NCI-H2227 treated with DMSO at 0.1 percent for 48 hours (cell line): ENCODE data around the gene IPO9.
"Not testable (repeated sequence)": the region's sequence is repeated elsewhere in the genome, so short reads cannot be mapped to it uniquely, and the experiment has no call there.

Experiments
- DNase-seq: peaks from one replicate; lab custom pipeline; 2025; lab: John Stamatoyannopoulos, UW

IPO9 gene

GRCh38 chr1:201809876-201810275 lies 19.1 kb upstream of the IPO9 start:
- no peak for DNase-seq

DNA sequence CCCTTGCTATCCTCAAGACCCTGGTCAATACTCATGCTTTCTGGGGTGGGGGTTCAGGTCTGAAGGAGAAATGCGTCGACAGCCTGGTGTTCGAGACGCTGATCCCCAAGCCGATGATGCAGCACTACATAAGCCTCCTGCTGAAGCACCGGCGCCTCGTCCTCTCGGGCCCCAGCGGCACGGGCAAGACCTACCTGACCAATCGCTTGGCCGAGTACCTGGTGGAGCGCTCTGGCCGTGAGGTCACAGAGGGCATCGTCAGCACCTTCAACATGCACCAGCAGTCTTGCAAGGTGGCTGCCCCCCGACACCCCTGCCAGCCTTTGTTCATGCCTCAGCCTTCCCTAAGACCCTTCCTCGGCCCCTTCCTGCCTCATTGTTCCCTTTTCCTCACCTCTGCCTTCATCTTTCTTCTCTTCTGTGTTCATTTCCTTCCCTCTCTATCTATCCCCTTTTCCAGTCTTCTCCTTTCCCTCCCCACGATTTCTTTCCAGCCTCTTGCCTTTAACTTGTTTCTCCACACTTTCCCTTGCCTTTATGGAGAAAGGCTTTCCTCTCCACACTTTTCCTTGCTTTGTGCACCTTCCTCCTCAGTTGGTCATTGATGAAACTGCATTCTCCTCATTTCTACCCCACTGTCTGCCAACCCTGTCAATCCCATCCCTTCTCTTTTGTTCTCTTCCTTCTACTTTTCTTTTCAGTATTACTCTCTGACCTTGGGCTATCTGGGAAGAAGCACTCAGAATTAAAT lies 18.3 kb upstream of the IPO9 start:
- no peak for DNase-seq

DNA sequence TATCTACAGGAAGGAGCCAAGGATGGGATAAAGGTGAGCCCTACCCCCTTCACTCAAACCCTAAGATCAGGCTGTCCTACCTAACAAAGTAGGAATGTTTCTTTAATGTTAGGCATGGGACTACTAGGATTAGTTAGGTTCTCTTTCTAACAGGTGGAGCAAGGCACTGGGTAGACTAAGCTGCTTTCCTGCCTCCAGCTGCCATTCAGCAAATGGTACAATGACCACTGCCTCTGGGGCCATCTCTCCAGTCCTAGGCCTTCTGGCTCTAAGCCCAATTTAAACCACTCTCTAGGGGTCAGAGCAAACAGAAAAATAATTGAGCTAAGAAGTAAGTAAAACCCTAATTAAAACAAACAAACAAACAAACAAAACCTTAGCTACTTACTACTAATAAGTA lies 15.7 kb upstream of the IPO9 start:
- no peak for DNase-seq

GRCh38 chr1:201816309-201816854 lies 12.6 kb upstream of the IPO9 start:
- no peak for DNase-seq

DNA sequence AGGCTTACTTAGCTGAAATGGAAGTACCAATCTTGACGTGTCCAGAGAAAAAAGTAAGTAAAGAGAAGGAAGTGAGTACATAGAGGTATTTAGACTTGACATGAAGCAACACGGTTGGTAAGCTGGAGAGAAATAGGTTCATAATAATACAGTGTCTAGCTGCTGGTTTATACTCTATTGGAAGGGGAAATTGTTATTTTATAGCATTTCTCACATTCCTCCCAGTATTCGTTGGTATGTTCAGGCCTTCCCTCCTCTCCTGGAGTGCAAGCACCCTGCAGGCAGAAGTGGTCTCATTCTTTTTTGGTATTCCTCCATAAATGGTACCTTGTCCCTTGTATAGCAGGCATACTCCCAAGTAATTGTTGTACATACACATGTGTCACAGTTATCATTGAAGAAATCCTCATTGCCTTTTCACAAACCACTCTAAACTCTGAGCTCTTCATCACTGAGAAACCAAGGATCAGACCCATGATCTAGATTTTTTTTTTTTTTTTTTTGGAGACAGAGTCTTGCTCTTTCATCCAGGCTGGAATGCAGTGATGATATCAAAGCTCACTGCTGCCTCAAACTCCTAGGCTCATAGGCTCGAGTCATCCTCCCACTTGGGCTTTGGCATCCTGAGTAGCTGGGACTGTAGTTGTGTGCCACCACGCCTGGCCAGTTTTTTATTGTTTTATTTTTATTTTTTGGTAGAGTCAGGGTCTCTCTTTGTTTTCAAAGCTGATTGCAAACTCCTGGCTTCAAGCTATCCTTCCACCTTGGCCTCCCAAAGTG lies 9.8 kb upstream of the IPO9 start:
- no peak for DNase-seq

DNA sequence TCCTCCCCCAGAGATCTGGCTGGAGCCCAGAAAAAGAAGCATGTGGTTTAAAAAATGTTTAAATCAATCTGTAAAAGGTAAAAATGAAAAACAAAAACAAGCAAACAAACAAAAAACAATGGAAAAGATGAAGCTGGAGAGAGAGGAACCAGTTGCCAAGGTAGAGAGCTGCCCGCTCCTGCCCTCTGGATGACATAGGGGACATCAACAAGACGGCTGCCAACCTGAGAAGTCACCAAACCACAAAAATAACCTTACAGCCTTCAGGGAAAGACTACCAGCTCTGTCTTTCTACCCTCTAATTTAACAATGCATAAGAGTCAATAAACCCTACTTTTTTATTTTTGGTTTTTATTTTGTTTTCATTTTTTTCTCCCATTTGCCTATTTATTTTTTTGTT lies 8.5 kb upstream of the IPO9 start:
- DNase-seq: no peak

DNA sequence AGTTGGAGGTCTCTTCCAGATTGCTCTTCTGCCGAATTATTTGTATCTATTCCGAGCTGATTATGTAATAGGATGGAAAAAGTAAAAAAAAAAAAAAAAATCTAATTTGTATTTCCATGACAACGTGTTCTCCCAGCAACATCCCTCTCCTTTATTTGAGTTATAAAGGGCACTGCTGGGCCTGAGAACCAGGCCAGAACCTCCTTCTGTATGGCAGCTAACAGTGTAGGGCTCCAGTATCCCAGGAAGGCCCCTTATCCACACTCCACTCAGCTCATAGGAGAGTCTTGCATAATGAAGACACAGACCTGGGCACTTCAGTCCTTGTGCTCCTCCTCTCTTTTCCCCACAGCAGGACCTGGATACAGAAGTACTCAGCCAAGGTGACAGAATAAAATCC lies 3.7 kb upstream of the IPO9 start:
- DNase-seq: no peak

GRCh38 chr1:201826830-201827229 lies 2.1 kb upstream of the IPO9 start:
- no peak for DNase-seq

DNA sequence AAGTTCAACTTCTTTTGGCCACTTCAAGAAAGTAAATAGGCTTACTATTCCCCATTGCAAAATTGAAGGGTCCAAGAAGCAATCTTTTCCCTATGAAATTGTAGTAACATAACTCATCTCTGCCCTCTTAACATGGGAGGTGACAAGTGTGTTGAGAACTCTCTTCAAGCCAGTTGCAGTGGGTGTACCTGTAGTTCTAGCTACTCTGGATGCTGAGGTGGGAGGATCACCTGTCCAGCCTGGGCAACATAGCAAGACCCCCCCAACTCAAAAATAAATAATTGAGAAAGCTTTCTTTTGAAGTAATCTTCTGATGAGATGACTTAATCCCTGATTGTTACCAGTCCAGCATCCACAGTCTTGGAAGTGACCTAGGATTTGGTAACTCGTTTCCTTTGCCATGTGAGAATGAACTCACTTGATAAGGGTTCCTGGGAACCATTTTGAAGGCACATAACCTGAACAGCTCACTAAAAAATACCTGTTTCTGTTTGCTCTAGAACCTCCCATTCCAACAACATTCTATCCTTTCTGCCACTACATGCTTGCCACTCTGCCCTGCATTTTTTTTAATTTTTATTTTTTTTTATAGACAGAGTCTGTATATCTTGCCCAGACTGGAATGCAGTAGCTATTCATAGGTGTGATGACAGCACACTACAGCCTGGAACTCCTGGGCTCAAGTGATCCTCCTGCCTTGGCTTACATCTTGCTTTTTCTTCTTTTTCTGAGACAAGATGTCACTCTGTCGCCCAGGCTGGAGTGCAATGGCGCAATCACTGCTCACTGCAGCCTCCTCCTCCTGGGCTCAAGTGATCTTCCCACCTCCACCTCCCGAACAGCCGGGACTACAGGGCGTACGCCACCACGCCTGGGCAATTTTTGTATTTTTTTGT lies 1.4 kb upstream of the IPO9 start:
- no peak for DNase-seq

- DNase-seq: no peak
Measured at GRCh38 chr1:201828217-201828819, 639 bp upstream of the IPO9 start.

- no peak for DNase-seq
Measured at GRCh38 chr1:201831371-201831770, 2.4 kb downstream of the IPO9 start.

- DNase-seq: no peak
Measured at GRCh38 chr1:201834621-201835020, 5.7 kb downstream of the IPO9 start.

DNA sequence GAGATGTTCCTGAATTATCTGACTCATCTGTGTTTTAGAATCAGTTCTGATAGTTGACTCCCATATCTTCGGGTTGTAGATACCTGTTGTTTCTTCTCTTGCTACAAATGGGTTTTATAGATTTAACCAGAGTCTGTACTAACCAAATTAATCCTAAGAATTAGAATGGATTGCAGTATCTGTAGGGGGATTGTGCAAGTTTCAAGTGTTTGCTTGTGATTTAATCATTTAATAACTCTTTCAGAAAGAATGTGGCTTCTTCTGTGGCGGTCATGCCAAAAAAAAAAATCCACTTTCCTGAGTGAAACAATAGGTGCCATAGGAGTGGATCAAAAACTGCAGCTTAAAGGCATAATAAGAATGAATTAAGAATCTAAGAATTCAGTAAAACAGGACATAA lies 9.4 kb downstream of the IPO9 start:
- no peak for DNase-seq

GRCh38 chr1:201839089-201839488 lies 10.1 kb downstream of the IPO9 start:
- not testable (repeated sequence) for DNase-seq

DNA sequence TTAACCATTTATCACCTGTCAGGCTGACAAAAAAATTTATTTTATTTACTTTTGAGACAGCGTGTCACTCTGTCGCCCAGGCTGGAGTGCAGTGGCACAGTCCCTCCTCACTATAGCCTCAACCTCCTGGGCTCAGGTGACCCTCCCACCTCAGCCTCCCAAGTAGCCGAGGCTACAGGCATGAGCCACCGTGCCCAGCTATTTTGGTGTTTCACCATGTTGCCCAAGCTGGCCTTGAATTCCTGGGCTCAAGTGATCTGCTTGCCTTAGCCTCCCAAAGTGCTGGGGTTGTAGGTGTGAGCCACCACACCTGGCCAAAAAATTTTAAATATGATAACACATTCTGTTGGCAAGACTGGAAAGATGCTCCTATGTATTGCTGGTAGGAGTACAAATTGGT lies 11.1 kb downstream of the IPO9 start:
- DNase-seq: no peak

GRCh38 chr1:201840490-201840889 lies 11.5 kb downstream of the IPO9 start:
- DNase-seq: no peak

GRCh38 chr1:201841265-201841912 lies 12.4 kb downstream of the IPO9 start:
- DNase-seq: no peak

GRCh38 chr1:201842472-201843027 lies 13.6 kb downstream of the IPO9 start:
- no peak for DNase-seq

DNA sequence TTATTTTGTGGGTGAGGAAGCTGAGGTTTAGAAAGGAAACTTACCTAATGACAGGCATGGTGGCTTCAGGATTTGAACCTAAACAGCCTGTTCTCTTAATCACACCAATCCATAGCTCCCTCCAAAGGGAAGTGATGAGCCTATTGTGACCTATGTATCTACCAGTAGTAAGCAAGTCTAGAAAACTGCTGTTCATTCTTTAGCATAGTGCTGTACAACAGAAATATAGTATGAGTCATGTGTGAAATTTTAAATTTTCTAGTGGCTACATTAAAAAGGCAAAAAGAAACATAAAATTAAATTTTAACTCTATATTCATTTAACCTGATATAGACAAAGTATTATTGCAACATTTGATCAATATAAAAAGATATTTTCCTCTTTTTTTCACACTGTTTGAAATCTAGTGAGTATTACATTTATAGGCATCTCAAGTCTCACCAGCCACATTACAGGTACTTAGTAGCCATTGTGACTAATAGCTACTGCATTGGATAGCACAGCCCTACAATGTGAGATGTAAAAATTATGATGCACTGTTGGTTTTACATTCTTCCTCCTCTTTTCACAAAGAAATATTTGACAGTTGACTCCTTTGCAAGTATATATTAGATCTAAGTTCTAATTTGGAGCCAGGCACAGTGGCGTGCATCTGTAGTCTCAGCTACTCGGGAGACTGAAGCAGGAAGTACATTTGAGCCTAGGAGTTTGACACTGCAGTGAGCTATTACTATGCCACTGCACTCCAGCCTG lies 16.6 kb downstream of the IPO9 start:
- no peak for DNase-seq

DNA sequence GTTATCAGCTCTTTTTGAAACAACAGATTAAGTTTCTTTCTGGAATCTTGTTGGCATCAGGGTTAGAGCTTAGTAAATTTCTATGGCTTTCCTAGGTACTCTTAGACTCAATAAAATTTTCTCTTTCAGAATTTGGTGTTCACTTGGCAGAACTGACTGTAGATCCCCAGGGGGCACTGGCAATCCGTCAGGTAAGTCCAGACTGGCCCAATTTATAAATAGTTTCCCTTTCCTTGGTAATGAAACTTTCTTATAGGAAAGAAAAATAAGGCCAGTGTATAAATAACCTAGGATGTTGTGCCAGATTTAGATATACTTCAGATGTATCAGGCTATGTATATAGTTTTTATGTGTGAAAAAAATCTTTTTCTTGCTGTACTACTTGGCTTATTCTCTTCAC lies 18.2 kb downstream of the IPO9 start:
- no peak for DNase-seq
